ENCODE results near the gene TIRAP.

Gene TIRAP

DNA sequence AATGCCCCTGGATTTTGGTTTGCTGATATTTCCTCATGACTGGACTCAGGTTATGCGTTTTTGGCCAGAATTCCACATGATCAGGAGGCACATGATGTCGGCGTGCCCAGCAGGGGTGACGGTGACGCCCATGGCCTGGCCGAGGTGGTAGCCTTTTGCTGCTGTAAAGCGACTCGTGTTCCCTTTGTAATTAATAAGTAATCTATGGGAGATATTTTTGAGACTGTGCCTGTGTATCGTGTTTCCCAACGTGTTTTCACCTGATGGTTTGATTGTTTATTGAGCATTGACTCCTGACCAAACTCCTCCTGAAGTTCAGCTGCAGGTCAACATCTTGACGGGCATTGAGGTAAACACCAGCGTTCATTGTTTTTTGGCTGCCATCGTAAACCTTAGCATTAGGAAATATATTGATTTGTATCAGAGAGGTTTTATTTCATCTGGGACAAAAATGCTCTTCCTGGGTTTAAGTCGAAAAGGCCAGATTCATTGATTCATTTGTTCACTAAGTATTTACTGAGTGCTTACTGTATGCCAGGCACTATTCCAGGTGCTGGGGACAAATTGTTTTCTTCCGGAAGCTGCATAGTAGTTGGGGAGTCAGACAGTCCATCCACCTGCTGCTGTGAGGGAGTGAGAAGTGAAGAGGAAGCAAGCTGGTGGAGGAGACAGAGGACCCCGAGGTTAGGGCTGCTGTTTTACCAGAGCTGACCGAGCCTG lies 44.5 kb downstream of the TIRAP start:
- no peak for DNase-seq

DNA sequence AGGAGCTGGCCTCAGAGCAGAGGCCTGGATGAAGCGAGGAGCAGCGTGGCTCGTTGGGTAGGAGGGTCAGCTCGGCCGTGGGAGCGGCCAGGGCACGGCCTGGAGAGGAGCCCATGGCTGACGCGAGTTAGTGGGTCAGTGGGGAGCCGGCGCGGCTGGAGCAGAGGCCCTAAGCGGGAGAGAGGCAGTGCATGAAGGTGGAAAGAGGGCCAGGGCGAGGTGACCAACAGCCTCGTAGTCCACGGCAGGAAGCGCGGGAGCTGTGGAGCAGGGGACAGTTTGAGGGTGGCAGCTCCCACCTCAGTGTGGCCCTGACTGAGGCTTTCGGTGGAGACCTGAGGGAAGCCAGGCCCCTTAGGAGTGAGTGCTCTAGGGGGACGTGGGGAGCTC lies 45.1 kb downstream of the TIRAP start:
- DNase-seq, result no peak

DNA sequence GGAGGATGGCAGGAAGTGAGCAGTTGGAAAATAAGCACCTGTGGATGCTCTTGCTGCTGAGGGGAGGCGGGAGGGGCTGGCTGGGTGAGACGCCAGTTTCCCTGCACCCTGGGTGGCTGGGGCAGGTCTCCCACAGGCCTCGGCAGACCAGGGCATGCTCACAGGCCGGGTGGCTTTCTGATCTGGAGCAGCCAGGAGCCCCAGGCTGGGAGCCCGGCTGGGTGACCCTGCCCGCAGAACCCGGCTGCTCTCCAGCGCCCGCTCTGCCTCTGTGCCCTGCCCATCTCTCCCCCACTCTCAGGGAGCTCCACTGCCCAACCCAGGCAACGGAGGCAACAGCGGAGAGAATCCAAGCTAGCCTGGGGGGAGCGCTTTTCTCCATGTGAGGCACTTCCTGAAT lies 45.6 kb downstream of the TIRAP start:
- no peak for DNase-seq

DNA sequence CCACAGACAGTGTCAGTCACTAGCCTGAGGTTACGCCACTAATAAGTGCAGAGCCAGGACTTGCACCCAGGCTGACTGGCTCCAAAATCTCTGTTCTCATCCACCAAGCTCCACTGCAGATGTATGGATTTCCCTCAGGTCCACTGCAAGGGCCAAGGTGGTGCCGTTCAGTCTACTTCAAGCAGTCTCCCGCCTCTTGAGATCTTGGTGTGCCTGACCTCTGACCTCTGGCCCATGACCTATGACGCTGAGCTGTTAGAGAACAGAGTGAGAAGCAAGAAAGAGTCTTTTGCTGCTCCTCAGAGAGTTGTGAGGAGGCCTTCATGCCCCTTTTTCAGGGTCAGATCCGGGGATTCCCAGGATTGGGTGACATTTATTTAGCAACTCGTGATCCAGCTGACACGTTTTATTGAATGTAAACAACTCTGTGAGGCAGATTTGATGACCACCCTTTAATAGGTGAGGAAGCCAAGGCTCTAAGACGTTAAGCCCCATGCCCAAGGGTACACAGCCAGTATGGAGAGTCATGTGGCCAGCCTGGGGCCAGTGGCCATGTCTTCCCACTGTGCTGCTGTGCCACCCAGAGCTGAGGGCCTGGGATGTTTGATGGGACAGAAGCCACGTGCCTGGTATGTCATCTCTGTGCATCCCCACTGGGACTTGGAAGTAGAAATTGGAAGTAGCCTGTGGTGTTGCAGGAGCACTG lies 46.2 kb downstream of the TIRAP start:
- DNase-seq, result no peak

DNA sequence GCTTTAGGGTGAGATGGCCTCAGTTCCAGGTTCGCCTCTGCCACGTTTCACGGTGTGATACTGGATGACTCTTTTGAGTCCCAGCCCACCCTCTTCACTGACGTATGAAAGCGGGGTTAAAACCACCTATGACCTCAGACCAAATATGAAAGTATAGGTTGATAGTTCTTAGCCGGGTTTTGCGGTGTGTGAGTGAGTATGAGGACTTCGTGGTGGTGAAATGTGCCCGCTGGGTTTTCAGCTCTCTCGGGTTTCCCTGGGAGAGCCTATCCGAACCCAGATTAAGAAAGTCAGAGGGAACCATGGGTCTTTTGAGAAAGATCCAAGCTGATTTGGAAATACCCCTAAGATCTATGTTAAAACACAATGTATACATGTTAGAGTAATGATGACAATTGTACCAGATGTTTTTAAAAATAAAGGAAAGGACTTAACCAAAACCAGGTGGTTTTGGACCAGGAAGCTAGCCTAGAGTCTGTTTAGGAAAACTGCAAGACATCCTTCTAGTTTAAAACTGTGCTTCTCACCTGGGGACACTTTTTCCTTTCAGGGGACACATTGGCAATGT lies 46.8 kb downstream of the TIRAP start:
- no peak for DNase-seq

DNA sequence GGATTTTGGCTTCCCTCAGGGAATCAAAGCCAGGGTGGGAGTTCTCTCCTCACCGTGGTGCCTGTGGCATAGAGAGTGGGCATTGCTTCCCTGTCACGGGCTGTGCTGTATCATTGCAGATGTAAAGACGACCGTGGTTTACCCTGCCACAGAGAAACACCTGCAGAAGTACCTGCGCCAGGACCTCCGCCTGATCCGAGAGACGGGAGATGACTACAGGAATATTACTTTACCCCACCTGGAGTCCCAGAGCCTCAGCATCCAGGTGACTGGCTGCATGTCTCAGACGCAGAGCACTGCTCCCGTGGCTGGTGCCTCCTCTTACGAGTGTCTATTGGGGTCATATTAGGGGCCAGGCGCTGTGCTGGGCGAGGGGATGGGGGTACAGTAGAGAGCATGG lies 48.4 kb downstream of the TIRAP start:
- DNase-seq, result no peak

DNA sequence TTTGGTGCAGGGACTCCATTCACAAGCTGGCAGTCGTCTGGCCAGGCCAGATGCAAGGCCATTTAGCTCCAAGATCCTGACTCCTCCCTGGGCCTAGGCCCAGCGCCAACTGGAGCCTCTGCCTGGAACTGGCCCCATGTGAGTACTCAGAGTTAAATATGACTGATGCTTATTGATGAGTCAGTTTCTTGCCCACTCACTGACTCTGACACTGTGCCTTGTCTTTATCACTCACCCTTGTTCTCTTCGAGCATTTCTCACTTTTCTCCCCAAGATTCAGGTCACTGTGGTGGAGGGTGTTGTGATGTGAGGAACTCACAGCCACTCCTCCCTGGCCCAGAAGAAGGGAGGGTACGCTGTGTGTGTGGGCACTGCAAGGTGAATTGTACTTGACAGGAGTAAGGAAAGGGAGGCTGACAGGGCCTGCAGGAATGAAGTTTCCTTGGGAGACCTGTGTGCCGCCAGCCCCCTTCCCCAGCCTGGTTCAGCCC lies 49.4 kb downstream of the TIRAP start:
- DNase-seq, result no peak

DNA sequence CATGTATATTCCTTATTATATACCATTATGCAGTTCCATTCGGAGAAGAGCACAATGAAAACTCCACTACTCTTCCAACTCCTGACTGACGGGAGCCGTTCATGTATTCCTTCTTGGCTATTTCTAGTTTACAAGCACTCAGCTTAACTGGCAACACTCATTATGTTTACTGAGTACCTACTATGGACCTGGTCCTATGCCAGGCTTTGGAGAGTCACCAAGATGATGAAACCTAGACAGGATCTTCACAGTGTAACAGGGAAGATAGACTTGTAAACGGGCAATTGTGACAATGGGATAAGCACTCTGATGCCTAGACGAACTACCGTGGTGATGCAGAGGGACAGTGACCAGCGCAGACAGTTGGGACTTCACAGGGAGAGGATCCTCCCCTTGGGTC lies 50.2 kb downstream of the TIRAP start:
- no peak for DNase-seq

DNA sequence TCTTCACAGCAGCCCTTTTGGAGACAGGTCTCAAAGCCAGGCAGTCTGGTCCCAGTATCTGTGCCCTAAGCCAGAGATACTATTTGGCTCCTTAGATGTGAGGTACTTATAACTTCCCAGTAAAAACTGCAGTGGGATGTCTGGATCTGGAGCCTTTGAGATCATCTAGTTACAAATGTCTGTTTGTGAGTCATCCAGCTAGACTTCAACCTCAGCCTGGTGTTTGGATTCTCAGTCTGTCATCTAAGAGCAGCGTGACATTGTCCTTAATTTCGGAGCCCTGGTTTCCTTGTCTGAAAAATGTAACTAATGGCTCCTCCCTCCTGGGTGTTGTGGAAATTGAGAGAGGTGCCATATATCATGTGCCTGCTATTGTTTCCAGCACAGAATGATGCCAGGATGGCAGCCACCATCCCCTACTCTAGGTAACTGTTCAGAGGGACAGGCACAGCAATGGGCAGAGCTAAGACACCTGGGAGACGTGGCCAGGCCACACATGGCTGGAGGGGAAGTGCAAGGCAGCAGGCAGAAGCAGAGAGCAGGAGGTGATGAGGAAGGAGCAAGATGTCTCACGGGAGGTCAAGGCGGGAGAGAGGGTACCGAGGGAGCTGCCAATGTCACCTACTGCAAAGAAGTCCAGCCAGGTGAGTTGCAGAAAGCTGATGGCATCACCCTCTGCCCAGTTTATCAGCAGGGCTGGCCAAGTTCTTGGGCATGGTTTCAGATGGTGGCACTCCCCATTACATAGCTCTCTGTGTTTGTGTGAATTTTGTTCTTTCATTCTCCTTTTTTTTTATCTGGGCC lies 52.0 kb downstream of the TIRAP start:
- no peak for DNase-seq

DNA sequence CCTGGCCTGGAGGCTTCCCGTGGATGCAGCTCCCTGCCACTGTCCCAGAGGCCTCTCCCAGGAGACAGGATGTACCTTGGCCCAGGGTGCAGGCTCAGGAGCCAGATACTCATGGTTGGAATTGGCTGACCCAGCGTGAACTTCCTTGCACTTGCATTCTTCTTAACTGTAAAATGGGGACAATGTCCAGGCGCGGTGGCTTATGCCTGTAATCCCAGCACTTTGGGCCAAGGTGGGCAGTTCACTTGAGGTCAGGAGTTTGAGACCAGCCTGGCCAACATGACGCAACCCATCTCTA lies 52.5 kb downstream of the TIRAP start:
- DNase-seq, result no peak

DNA sequence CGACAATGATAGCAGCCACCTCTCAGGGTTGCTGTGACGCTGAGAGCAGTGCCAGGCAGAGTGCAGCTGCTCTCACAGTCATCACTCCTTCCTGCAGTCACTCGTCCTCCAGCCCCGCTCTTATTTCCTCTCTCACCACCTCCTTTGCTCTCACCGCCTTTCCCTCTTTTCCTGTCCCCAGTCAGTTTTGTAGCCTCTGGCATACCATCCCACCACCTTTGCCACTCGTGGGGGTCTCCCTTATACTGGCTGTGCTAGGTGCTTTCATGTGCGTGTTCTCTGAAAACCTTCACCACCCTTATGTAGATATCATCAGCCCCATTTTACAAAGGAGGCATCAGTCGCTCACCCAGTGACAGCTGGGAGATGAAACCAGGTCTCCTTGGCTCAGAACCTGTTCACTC lies 53.2 kb downstream of the TIRAP start:
- DNase-seq, result no peak

DNA sequence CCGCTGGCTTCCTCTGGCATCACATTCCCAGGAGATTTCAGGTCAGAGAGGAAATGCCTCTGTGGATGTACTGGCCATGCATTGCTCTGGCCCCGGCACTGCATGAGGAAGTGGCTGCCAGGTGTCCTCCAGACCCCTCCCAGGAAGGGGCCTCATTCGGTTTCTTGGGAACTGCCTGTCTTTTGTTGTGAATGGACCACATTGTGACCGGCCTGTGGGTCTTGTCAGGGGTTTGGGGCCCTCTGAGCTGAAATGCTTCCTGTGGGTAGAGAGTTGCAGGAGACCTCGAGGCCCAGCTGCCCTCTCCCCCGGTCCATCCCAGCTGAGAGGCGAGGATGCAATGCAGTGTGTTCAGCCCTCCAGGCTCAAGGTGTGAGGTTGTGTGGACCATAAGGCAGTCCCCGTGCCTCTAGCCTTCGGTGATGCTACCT lies 53.8 kb downstream of the TIRAP start:
- no peak for DNase-seq

DNA sequence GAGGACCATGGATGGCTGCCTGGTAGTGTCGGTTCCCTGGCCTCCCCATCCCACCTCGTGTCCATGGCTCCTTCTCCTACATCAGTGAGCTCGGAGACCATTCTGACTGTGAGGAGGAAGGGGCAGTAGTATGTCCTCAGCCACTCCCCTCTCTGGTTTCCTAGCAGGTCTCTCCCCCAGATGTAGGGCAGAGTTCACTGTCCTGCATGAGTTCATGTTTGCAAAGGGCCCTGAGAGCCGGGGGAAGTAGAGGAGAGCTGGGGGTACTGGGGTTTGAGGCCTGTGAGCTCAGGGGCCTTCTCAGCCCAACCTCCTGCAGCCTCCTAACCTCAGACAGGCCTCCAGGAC lies 54.2 kb downstream of the TIRAP start:
- no peak for DNase-seq

DNA sequence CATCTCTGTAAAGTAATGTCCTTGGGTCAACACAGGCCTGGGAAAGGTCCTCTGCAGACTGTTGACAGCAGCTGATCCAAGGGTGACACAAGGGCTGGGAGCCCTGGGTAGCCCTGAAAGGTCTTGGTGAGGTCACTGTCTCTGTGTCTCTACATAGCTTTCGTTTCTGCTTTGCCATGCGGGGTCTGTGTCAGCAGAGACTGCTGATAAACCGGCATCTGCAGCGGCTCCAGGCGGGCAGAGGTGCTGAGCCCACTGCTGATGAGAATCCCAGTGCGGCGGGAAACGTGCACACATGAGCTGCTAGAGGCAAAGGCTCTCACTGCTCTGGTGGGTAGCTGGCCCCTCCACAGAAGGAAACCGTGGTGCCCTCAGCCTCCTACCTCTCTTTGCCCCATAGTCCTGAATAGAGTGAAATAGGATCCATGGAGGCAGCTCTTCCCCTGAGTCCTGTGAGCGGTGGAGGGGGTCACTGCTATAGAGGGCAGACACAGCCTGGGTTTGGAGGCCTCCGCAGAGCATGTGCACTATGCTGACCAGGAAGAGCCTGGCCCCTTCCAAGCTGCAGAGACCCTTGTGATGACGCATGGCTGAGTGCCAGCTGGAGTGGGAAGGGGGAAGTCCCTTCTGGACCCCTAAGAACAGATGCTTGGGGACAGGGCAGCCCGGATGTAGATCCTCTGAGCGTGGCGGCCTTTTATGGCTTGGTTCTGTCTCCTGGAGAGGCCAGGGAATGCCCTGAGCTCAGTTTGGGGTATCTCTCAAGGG lies 54.8 kb downstream of the TIRAP start:
- DNase-seq, result no peak

DNA sequence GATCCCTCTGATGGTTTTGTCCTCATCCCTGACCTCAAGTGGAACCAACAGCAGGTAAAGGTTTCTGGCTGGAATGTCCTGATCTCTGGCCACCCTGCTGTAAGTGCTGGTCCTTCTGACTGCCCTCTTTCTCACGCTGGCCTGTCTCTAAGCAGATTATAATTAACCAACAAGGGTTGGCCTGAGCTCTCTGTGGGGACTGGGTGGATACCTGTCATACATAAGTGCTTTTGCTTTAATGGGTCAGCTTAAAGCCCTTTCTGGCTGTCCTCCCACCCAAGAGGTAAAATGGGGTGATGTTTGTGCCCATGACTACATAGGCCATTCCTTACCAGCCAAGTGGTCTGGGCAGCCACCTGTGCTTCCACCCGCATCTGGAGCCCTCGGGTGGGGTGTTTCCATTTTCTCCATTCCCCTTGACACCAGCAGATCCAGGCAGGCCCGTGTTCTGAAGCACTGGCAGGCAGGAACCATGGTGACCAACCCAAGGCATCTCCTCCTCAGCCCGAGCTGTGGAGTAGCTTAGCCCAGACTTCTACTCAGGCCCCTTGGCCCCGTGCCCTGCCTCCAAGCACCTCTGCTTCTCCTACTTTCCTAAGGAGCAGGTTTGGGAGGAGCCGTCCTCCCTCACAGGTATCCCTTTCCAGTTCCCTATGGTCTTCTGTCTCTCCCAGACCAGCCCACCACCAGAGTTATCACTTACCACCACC lies 55.6 kb downstream of the TIRAP start:
- DNase-seq, result no peak

DNA sequence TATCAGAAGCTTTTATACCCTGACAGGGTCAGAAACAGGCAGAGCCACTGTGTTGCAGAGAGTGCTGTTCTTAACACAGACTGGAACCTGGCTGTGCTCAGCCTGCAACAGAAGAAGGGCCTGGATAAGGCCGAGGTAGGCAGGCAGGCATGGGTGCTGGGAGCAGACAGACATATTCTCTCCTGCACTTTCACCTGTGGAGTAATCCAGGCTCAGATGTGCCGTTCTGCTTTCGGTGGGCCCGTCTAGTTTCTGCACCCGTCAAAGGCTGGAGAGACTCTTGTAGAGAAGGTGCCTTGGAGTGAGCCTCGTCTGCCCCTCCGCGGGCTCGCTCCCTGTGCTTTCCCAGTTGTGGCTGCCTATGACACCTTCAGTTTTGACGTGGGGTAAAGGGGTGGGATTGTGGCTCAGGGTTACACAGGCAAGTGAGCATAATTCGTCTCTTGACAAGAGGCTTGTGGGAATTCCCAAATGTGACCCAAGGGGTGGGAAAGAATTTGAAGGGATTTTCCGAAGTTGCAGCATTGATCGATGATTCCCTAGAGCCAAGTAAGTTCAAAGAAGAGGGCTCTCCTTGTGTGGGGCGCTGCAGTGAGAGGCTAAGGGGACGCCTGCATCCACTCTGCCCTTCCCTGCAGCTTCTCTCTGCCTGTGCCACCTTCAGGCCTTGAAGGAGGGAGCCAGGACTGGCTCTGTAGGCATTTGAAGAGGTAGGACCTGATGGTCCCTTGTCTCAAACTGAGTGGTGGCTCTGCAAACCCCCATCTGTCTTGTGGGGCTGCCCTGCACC lies 56.4 kb downstream of the TIRAP start:
- no peak for DNase-seq

DNA sequence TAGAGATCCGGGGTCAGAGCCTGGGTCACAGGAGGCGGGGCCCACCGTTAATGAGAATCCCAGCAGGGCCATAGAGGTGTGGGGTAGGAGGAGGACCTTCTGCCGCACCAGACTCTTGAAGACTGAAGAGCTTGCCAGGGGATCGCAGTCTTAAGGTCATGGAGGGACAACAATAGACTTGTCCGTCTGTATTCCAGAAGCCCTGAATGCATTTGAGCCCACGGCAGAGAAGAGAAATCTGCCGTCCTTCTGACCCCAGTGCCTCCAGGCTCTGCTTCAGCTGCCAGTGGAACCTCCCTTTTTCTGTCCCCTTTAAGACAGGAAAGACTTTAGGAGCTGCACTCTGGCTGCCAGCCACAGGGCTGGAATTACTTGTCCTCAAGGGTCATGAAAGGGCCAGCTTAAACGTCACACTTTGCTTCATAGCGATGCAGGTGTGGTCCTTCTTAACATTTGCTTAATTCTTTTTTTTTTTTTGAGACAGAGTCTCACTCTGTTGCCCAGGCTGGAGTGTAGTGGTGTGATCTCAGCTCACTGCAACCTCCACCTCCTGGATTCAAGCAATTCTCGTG lies 57.1 kb downstream of the TIRAP start:
- no peak for DNase-seq

DNA sequence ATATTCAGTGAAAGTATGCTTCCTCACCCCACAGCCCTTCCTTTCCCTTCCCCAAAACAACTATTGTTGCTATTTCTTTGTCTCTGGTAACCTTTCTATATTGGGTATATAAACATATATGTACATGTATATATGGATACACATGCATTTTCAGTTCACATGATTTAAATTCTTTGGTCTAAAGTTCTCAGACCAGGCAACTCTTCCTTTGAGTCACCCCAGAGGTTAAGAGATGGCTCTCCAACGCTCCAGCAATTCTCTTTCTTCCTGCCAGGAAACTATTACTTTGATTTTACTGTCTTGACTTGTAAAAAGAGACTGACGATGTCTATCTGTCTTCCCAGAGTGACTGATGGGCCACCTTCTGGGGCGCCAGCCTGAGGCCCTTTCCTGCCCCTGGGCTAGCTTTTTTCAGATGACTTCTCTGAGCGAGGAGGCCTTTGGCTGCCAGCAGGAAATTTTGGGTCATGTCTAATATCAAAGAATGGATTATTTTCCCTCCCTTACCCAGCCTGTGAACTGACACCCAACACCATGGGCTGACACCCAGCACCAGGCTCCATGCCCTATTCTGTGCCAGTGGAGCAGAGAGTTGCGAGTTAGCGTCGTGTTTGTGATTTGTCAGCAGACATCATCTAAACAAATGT lies 58.2 kb downstream of the TIRAP start:
- no peak for DNase-seq

DNA sequence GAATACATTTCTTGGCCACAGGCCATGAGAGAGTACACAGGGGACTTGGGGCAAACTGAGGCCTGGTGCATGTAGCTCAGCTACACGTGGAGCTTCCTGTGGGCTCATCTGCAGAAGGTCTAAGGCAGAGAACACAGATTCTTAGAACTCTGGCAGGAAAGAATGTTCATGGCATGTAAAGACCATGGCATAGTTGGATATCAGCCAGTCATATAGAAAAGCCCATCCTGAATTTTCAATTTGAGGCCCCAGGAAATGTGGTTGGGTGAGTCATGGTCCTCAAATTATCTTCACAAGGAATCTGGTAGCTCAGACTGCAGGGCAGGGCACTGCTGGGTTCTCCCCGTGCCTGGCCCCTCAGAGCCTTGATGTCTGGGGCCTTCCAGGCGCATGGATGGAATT lies 58.9 kb downstream of the TIRAP start:
- DNase-seq, result no peak

DNA sequence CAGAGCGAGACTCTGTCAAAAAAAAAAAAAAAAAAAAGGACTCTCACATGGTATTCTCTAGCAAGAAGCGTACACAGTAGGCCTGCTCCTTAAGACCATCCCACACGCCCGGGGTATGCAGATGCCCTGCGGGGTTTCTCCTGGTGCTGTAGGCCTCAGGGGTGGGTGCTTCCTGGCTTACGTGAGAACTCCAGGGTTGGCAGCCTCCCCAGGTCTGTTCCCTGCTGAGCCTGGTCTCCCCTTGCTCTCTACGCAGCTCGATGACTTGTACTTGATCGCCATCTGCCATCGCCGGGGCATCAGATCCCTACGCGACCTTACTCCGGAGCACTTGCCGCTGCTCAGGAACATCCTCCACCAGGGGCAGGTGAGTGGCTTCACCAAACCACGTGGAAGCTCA lies 60.2 kb downstream of the TIRAP start:
- no peak for DNase-seq

Measured in NCI-H524 treated with DMSO at 0.1 percent for 48 hours (cell line).